ENCODE data around the gene LAMTOR3.
"Not testable (repeated sequence)": the region's sequence is repeated elsewhere in the genome, so short reads cannot be mapped to it uniquely, and the experiment has no call there.

LAMTOR3 gene

GRCh38 chr4:99861120-99861905, 32.9 kb downstream of the LAMTOR3 start:
- no peak for DNase-seq

- no peak for DNase-seq
These were observed 33.7 kb downstream of the LAMTOR3 start for GRCh38 chr4:99860521-99860920.

- no peak for DNase-seq
These were observed 34.6 kb downstream of the LAMTOR3 start for GRCh38 chr4:99859618-99860017.

GRCh38 chr4:99857307-99857706, 36.9 kb downstream of the LAMTOR3 start:
- DNase-seq: no peak

- no peak for DNase-seq
These were observed 38.1 kb downstream of the LAMTOR3 start for GRCh38 chr4:99856166-99856565.

GRCh38 chr4:99855678-99856077, 38.5 kb downstream of the LAMTOR3 start:
- no peak for DNase-seq

GRCh38 chr4:99853999-99854398, 40.2 kb downstream of the LAMTOR3 start:
- DNase-seq: no peak

- no peak for DNase-seq
These were observed 41.0 kb downstream of the LAMTOR3 start for GRCh38 chr4:99853190-99853589.

- DNase-seq: no peak
These were observed 42.0 kb downstream of the LAMTOR3 start for GRCh38 chr4:99852199-99852749.

GRCh38 chr4:99848591-99849001, 45.6 kb downstream of the LAMTOR3 start:
- DNase-seq: no peak

GRCh38 chr4:99847362-99847976, 46.8 kb downstream of the LAMTOR3 start:
- no peak for DNase-seq

- DNase-seq: no peak
These were observed 47.3 kb downstream of the LAMTOR3 start for GRCh38 chr4:99846891-99847290.

- DNase-seq: no peak
These were observed 48.3 kb downstream of the LAMTOR3 start for GRCh38 chr4:99845708-99846469.

GRCh38 chr4:99845179-99845578, 49.0 kb downstream of the LAMTOR3 start:
- DNase-seq: no peak

- no peak for DNase-seq
These were observed 50.2 kb downstream of the LAMTOR3 start for GRCh38 chr4:99844048-99844447.

GRCh38 chr4:99843413-99843812, 50.8 kb downstream of the LAMTOR3 start:
- DNase-seq: no peak

GRCh38 chr4:99841129-99841528, 53.1 kb downstream of the LAMTOR3 start:
- DNase-seq: no peak

GRCh38 chr4:99838927-99839326, 55.3 kb downstream of the LAMTOR3 start:
- no peak for DNase-seq

- no peak for DNase-seq
These were observed 58.3 kb downstream of the LAMTOR3 start for GRCh38 chr4:99835942-99836341.

GRCh38 chr4:99834569-99834968, 59.7 kb downstream of the LAMTOR3 start:
- DNase-seq: no peak

GRCh38 chr4:99833756-99834155, 60.5 kb downstream of the LAMTOR3 start:
- DNase-seq: no peak

GRCh38 chr4:99832758-99833157, 61.5 kb downstream of the LAMTOR3 start:
- DNase-seq: no peak

GRCh38 chr4:99832321-99832720, 61.9 kb downstream of the LAMTOR3 start:
- no peak for DNase-seq

- DNase-seq: not testable (repeated sequence)
These were observed 64.2 kb downstream of the LAMTOR3 start for GRCh38 chr4:99830051-99830450.
